ENCODE measurements around the gene AP1M2. TPM values are rescaled to one million over a fixed set of nuclear protein-coding genes. Genes with fewer than 3 reads are reported as not detected.
"Not testable (repeated sequence)": the region's sequence is repeated elsewhere in the genome, so short reads cannot be mapped to it uniquely, and the experiment has no call there.

The AP1M2 gene
- total RNA-seq, 2 donors from 2014 or later = 132 to 146 TPM

- H3K27ac Mint-ChIP-seq = no peak overlapping the region
- H3K36me3 Mint-ChIP-seq (ENCODE audit: low read depth) = peaks cover 51% of the 10 kb centered on the region
- 90 to 98% methylated on average over 6 of the region's 6 CpGs for WGBS, 2 experiments (ENCODE audit: insufficient coverage in 1 of 2, insufficient read length in 1 of 2)
- Histone ChIP-seq H3K27me3 (ENCODE audit: control insufficient read depth, insufficient read depth, low read length, poor library complexity, severe bottlenecking) (no peaks in the 10 kb centered on the region), H3K27ac (ENCODE audit: low read depth, low read length) (no peak overlapping the region), H3K4me1 (ENCODE audit: control insufficient read depth, insufficient read depth, low read length) (no peaks in the 10 kb centered on the region), H3K9me3 (ENCODE audit: control insufficient read depth, low read length) (no peaks in the 10 kb centered on the region), H3K4me3 (ENCODE audit: low read length) (no peak overlapping the region), H3K9ac (ENCODE audit: extremely low read depth, low read length, poor library complexity, severe bottlenecking) (no peak overlapping the region), H3K36me3 (ENCODE audit: control insufficient read depth, insufficient read depth, low read length) (no peaks in the 10 kb centered on the region)
- H3K4me1 Mint-ChIP-seq = peaks cover 3% of the 10 kb centered on the region
- no peak for DNase-seq
- H3K27me3 Mint-ChIP-seq (ENCODE audit: insufficient read depth) = no peaks in the 10 kb centered on the region
- no peaks in the 10 kb centered on the region for H3K9me3 Mint-ChIP-seq
- no peak overlapping the region for H3K4me3 Mint-ChIP-seq
- no peak for TF ChIP-seq CTCF (conservative IDR thresholded peaks at IDR 0.05)
These were observed 11.9 kb downstream of the AP1M2 start for GRCh38 chr19:10575011-10575716.

GRCh38 chr19:10574462-10574861 is 12.7 kb downstream of the AP1M2 start:
- Mint-ChIP-seq H3K4me3 (no peak overlapping the region), H3K36me3 (ENCODE audit: low read depth) (peaks cover 47% of the 10 kb centered on the region), H3K4me1 (peaks cover 4% of the 10 kb centered on the region), H3K27ac (no peak overlapping the region), H3K27me3 (ENCODE audit: insufficient read depth) (no peaks in the 10 kb centered on the region), H3K9me3 (no peaks in the 10 kb centered on the region)
- H3K27ac ChIP-seq (ENCODE audit: low read depth, low read length) = no peak overlapping the region
- TF ChIP-seq CTCF (conservative IDR thresholded peaks at IDR 0.05) = no peak
- no peak overlapping the region for H3K9ac ChIP-seq (ENCODE audit: extremely low read depth, low read length, poor library complexity, severe bottlenecking)
- H3K4me3 ChIP-seq (ENCODE audit: low read length) = no peak overlapping the region
- no peaks in the 10 kb centered on the region for H3K4me1 ChIP-seq (ENCODE audit: control insufficient read depth, insufficient read depth, low read length)
- no peaks in the 10 kb centered on the region for H3K36me3 ChIP-seq (ENCODE audit: control insufficient read depth, insufficient read depth, low read length)
- 91 to 94% methylated on average over 7 to 8 of the region's 8 CpGs for WGBS, 2 experiments (ENCODE audit: insufficient coverage in 1 of 2, insufficient read length in 1 of 2)
- H3K9me3 ChIP-seq (ENCODE audit: control insufficient read depth, low read length) = no peaks in the 10 kb centered on the region
- H3K27me3 ChIP-seq (ENCODE audit: control insufficient read depth, insufficient read depth, low read length, poor library complexity, severe bottlenecking) = no peaks in the 10 kb centered on the region
- DNase-seq = no peak

GRCh38 chr19:10573793-10574192 is 13.3 kb downstream of the AP1M2 start:
- peaks cover 43% of the 10 kb centered on the region for H3K36me3 Mint-ChIP-seq (ENCODE audit: low read depth)
- not testable (repeated sequence) for H3K27ac ChIP-seq (ENCODE audit: low read depth, low read length); H3K36me3 ChIP-seq (ENCODE audit: control insufficient read depth, insufficient read depth, low read length); H3K27ac Mint-ChIP-seq; H3K27me3 ChIP-seq (ENCODE audit: control insufficient read depth, insufficient read depth, low read length, poor library complexity, severe bottlenecking); H3K4me1 ChIP-seq (ENCODE audit: control insufficient read depth, insufficient read depth, low read length); H3K9ac ChIP-seq (ENCODE audit: extremely low read depth, low read length, poor library complexity, severe bottlenecking); H3K4me3 Mint-ChIP-seq; H3K4me3 ChIP-seq (ENCODE audit: low read length); DNase-seq; H3K9me3 Mint-ChIP-seq; H3K4me1 Mint-ChIP-seq; H3K9me3 ChIP-seq (ENCODE audit: control insufficient read depth, low read length); H3K27me3 Mint-ChIP-seq (ENCODE audit: insufficient read depth)
- WGBS, 2 experiments (ENCODE audit: insufficient coverage in 1 of 2, insufficient read length in 1 of 2) = 88 to 98% methylated on average over 6 of the region's 6 CpGs
